Sigmoid colon (tissue), 7 donors: ENCODE data around the gene LGMN. TPM values are rescaled to one million over a fixed set of nuclear protein-coding genes. Genes with fewer than 3 reads are reported as not detected.

ENCODE experiments used
- DNase-seq: peaks from one replicate; pipeline ENCODE4 v3.0.0-alpha.2; 2019
- H3K27ac ChIP-seq, 4 donors: fragments of 200-600 bp; sonication (generic); one replicate each; pipeline ENCODE4 v1.5.1; 2016 to 2019; ENCODE audit warnings: mild to moderate bottlenecking in 1 of 4
- H3K27me3 ChIP-seq, 3 donors: fragments of 200-600 bp; sonication (generic); one replicate each; pipeline ENCODE4 v1.5.1; 2019; ENCODE audit warnings: mild to moderate bottlenecking in 1 of 3
- H3K36me3 ChIP-seq, 4 donors: fragments of 200-600 bp; sonication (generic); one replicate each; pipeline ENCODE4 v1.5.1; 2016 to 2019
- H3K4me1 ChIP-seq, 4 donors: fragments of 200-600 bp; sonication (generic); one replicate each; pipeline ENCODE4 v1.5.1; 2017 to 2019
- H3K4me3 ChIP-seq, 4 donors: fragments of 200-600 bp; sonication (generic); one replicate each; pipeline ENCODE4 v1.5.1; 2017 to 2019; ENCODE audit warnings: mild to moderate bottlenecking in 2 of 4, moderate library complexity in 1 of 4
- H3K9me3 ChIP-seq, 4 donors: fragments of 200-600 bp in 3 of 4; sonication (generic) in 3 of 4; one replicate each; pipeline versions ENCODE4 v1.5.1 to v1.6.1; 2013 to 2019
- EP300 ChIP-seq, 4 donors: sonication (generic); formaldehyde crosslinking; IDR thresholded peaks; one replicate each; pipeline ENCODE4 v1.6.1; 2017; ENCODE audit warnings: antibody characterized with exemption in 4 of 4
- POLR2A ChIP-seq, 2 donors: fragments of 450-650 bp; IDR thresholded peaks; one replicate each; pipeline ENCODE4 v1.6.1; 2016; ENCODE audit warnings: antibody characterized with exemption in 2 of 2, mild to moderate bottlenecking in 2 of 2, moderate library complexity in 2 of 2
- POLR2AphosphoS5 ChIP-seq, 4 donors: sonication (generic); formaldehyde crosslinking; IDR thresholded peaks; one replicate each; pipeline ENCODE4 v1.6.1; 2017; ENCODE audit warnings: antibody characterized with exemption in 4 of 4
- WGBS, 2 donors: extraction: QIAGEN DNeasy Blood & Tissue Kit; methylation state at CpG; one replicate each; pipeline ENCODE4 v1.1.7; 2013; 5-methylcytosine and 5-hydroxymethylcytosine counted together
- intact Hi-C: fragments of 100-400 bp; cut with DNase I; formaldehyde crosslinking; loops from one replicate; pipeline ENCODE4 v1.15.1; 2023
- polyA plus RNA-seq, 3 donors: library from polyadenylated mRNA; stranded (reverse); fragments of 200-250 nt; gene quantifications; one replicate each; pipeline ENCODE4 v1.2.3, GENCODE V29; 2013
- total RNA-seq, 4 donors: library from RNA; depleted of rRNA; stranded (reverse); fragments of >200 nt; gene quantifications; one replicate each; pipeline ENCODE4 v1.1.0, GENCODE V29; 2016
- TF ChIP-seq, protein P1 (sequence below), 4 experiments: fragments of 450-650 bp in 3 of 4; fragments of 200-600 bp in 1 of 4; IDR thresholded peaks; one replicate each; pipeline ENCODE4 v1.5.1; 2016 to 2019; ENCODE audit warnings: antibody characterized with exemption in 4 of 4, mild to moderate bottlenecking in 3 of 4, moderate library complexity in 2 of 4
- donor health status: healthy with polysubstance abuse.
- donor health status: Bipolar disorder and iron deficiency.
- donor health status: healthy.

Gene LGMN
- total and polyA plus RNA-seq, 7 donors, result 35.4 to 361 (median 74.1) TPM

DNA sequence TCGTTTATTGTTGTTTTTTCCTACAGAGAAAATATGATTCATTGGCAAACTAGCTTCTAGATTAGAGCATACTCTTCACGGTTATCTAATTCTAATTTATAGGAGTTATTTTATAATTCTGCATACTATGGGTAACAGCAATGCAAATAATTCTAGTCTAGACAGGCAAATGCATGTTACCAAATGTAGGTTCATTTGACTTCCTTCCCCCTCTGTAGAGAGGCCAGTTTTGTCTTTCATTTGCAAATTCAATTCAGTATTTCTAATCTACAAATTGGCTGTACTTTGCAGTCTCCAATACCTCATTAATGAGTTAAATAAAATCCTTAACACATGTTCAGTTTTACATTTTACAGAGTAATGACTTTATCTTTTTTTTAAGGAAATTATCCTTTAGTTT lies 4.2 kb downstream of the LGMN start:
- H3K27me3 ChIP-seq, result no peaks in the 10 kb centered on the region
- intact Hi-C loops, result no loop called here
- no peaks in the 10 kb centered on the region for H3K9me3 ChIP-seq
- no peak for DNase-seq
- no peak for TF ChIP-seq POLR2A (IDR thresholded peaks at IDR 0.05)
- TF ChIP-seq, protein P1, sequence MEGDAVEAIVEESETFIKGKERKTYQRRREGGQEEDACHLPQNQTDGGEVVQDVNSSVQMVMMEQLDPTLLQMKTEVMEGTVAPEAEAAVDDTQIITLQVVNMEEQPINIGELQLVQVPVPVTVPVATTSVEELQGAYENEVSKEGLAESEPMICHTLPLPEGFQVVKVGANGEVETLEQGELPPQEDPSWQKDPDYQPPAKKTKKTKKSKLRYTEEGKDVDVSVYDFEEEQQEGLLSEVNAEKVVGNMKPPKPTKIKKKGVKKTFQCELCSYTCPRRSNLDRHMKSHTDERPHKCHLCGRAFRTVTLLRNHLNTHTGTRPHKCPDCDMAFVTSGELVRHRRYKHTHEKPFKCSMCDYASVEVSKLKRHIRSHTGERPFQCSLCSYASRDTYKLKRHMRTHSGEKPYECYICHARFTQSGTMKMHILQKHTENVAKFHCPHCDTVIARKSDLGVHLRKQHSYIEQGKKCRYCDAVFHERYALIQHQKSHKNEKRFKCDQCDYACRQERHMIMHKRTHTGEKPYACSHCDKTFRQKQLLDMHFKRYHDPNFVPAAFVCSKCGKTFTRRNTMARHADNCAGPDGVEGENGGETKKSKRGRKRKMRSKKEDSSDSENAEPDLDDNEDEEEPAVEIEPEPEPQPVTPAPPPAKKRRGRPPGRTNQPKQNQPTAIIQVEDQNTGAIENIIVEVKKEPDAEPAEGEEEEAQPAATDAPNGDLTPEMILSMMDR (IDR thresholded peaks at IDR 0.05), result no peak
- no peak for TF ChIP-seq POLR2AphosphoS5 (IDR thresholded peaks at IDR 0.05)
- no peak for TF ChIP-seq EP300 (IDR thresholded peaks at IDR 0.05)
- H3K27ac ChIP-seq, result no peak overlapping the region
- peaks cover 0 to 22% (median 12%) of the 10 kb centered on the region in 4 donors for H3K4me1 ChIP-seq
- H3K36me3 ChIP-seq, result peaks cover 0 to 21% (median 7%) of the 10 kb centered on the region in 4 donors
- WGBS, 2 donors, result 69 to 76% methylated on average over 2 of the region's 2 CpGs
- no peak overlapping the region for H3K4me3 ChIP-seq

DNA sequence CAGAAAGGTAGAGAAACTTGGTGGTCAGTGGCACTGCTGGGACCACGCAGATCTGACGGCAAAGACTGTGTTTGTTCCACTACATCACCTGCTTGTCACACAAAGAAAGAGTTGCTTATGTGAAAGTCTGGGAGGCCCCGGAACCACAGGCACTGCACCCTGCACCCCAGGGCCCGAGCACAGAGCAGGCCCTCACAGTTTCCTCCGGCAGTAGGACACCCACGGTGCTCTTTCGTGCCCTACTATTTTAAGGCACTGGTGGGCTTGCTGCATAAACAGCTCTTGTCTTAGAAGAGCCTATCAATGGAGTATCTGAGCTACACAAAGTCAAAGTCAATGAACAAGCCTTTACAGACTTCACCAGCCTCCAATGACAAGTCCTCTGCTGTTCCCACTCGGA lies 8.0 kb downstream of the LGMN start:
- Histone ChIP-seq H3K36me3 (peaks cover 0 to 21% (median 7%) of the 10 kb centered on the region in 4 donors), H3K9me3 (no peaks in the 10 kb centered on the region), H3K4me1 (peaks cover 0 to 10% (median 7%) of the 10 kb centered on the region in 4 donors), H3K4me3 (no peak overlapping the region), H3K27ac (no peak overlapping the region), H3K27me3 (no peaks in the 10 kb centered on the region)
- DNase-seq, result no peak
- TF ChIP-seq POLR2AphosphoS5 (IDR thresholded peaks at IDR 0.05) (no peak), POLR2A (IDR thresholded peaks at IDR 0.05) (no peak), EP300 (IDR thresholded peaks at IDR 0.05) (no peak)
- TF ChIP-seq, protein P1 (IDR thresholded peaks at IDR 0.05), result no peak
- 91 to 94% methylated on average over 8 of the region's 8 CpGs for WGBS, 2 donors
- intact Hi-C loops, result no loop called here

- TF ChIP-seq, protein P1 (IDR thresholded peaks at IDR 0.05), result no peak
- TF ChIP-seq EP300 (IDR thresholded peaks at IDR 0.05), result no peak
- TF ChIP-seq POLR2A (IDR thresholded peaks at IDR 0.05), result no peak
- no peak for TF ChIP-seq POLR2AphosphoS5 (IDR thresholded peaks at IDR 0.05)
- WGBS, 2 donors, result 65 to 76% methylated on average over 4 of the region's 4 CpGs
Measured at GRCh38 chr14:92737619-92738188, 10.7 kb downstream of the LGMN start.

DNA sequence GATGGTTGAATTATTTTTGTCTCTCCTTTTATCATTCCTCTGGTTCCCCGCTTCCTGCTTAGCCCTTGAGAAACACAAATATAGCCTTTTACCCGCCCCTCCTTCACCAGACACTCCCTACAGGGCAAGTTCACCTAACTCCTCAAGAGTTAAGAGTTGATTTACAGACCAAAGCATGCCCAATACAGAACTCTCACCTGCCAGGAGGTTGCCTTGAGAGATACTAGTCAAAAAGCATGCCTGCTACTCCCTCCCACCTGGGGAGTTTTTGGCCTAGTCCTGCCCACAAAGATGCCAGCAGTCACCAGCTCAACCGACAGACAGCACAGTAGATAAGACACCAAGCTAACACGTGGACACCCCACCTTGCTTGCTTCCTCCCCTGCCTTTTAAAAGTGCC lies 11.2 kb downstream of the LGMN start:
- no peak for DNase-seq
- no peak overlapping the region for H3K4me3 ChIP-seq
- TF ChIP-seq, protein P1 (IDR thresholded peaks at IDR 0.05), result no peak
- no peak for TF ChIP-seq POLR2A (IDR thresholded peaks at IDR 0.05)
- TF ChIP-seq POLR2AphosphoS5 (IDR thresholded peaks at IDR 0.05), result no peak
- no peak for TF ChIP-seq EP300 (IDR thresholded peaks at IDR 0.05)
- H3K9me3 ChIP-seq, result no peaks in the 10 kb centered on the region
- peaks cover 0 to 10% (median 7%) of the 10 kb centered on the region in 4 donors for H3K4me1 ChIP-seq
- intact Hi-C loops, result no loop called here
- 10 to 24% methylated on average over 4 of the region's 4 CpGs for WGBS, 2 donors
- peaks cover 0 to 29% (median 11%) of the 10 kb centered on the region in 4 donors for H3K36me3 ChIP-seq
- H3K27ac ChIP-seq, result no peak overlapping the region
- H3K27me3 ChIP-seq, result no peaks in the 10 kb centered on the region

More at GRCh38 chr14:92737619-92738188, 10.7 kb downstream of the LGMN start:
- H3K27me3 ChIP-seq, result no peaks in the 10 kb centered on the region
- intact Hi-C loops, result no loop called here
- peaks cover 0 to 10% (median 7%) of the 10 kb centered on the region in 4 donors for H3K4me1 ChIP-seq
- DNase-seq, result no peak
- H3K36me3 ChIP-seq, result peaks cover 0 to 24% (median 8%) of the 10 kb centered on the region in 4 donors
- no peak overlapping the region for H3K4me3 ChIP-seq
- no peak overlapping the region for H3K27ac ChIP-seq
- no peaks in the 10 kb centered on the region for H3K9me3 ChIP-seq

- 87 to 95% methylated on average over 6 of the region's 6 CpGs for WGBS, 2 donors
- intact Hi-C loops, result no loop called here
- no peak for TF ChIP-seq POLR2AphosphoS5 (IDR thresholded peaks at IDR 0.05)
- TF ChIP-seq, protein P1 (IDR thresholded peaks at IDR 0.05), result no peak
- TF ChIP-seq EP300 (IDR thresholded peaks at IDR 0.05), result no peak
- no peak for TF ChIP-seq POLR2A (IDR thresholded peaks at IDR 0.05)
- H3K36me3 ChIP-seq, result peaks cover 0 to 33% (median 21%) of the 10 kb centered on the region in 4 donors
- H3K4me1 ChIP-seq, result peaks cover 0 to 10% (median 7%) of the 10 kb centered on the region in 4 donors
- no peak overlapping the region for H3K4me3 ChIP-seq
- H3K27ac ChIP-seq, result no peak overlapping the region
- no peak for DNase-seq
- H3K27me3 ChIP-seq, result no peaks in the 10 kb centered on the region
- no peaks in the 10 kb centered on the region for H3K9me3 ChIP-seq
Measured at GRCh38 chr14:92735344-92735743, 13.1 kb downstream of the LGMN start.
